ENCODE results near the gene MAZ.
"Not testable (repeated sequence)": the region's sequence is repeated elsewhere in the genome, so short reads cannot be mapped to it uniquely, and the experiment has no call there.

Gene MAZ

GRCh38 chr16:29825145-29826044 is 19.1 kb downstream of the MAZ start:
- DNase-seq (ENCODE audit: low read depth in 2 of 2): no peak

- no peak for DNase-seq (ENCODE audit: low read depth in 2 of 2)
Observed at GRCh38 chr16:29826342-29826695, 20.0 kb downstream of the MAZ start.

- DNase-seq (ENCODE audit: low read depth in 2 of 2): no peak
Observed at GRCh38 chr16:29830774-29831173, 24.4 kb downstream of the MAZ start.

- DNase-seq (ENCODE audit: low read depth in 2 of 2): no peak
Observed at GRCh38 chr16:29831490-29831889, 25.2 kb downstream of the MAZ start.

GRCh38 chr16:29833219-29833618 is 26.9 kb downstream of the MAZ start:
- not testable (repeated sequence) for DNase-seq (ENCODE audit: low read depth in 2 of 2)

- DNase-seq (ENCODE audit: low read depth in 2 of 2): no peak
Observed at GRCh38 chr16:29834079-29834478, 27.8 kb downstream of the MAZ start.

- no peak for DNase-seq (ENCODE audit: low read depth in 2 of 2)
Observed at GRCh38 chr16:29835926-29836325, 29.6 kb downstream of the MAZ start.

- DNase-seq (ENCODE audit: low read depth in 2 of 2): no peak
Observed at GRCh38 chr16:29836623-29837022, 30.3 kb downstream of the MAZ start.

GRCh38 chr16:29837841-29838240 is 31.5 kb downstream of the MAZ start:
- DNase-seq (ENCODE audit: low read depth in 2 of 2): no peak

GRCh38 chr16:29839822-29840221 is 33.5 kb downstream of the MAZ start:
- no peak for DNase-seq (ENCODE audit: low read depth in 2 of 2)

- no peak for DNase-seq (ENCODE audit: low read depth in 2 of 2)
Observed at GRCh38 chr16:29840240-29840639, 33.9 kb downstream of the MAZ start.

GRCh38 chr16:29841631-29842030 is 35.3 kb downstream of the MAZ start:
- DNase-seq (ENCODE audit: low read depth in 2 of 2): no peak

- DNase-seq (ENCODE audit: low read depth in 2 of 2): no peak
Observed at GRCh38 chr16:29842732-29843346, 36.5 kb downstream of the MAZ start.

GRCh38 chr16:29843931-29844330 is 37.6 kb downstream of the MAZ start:
- DNase-seq (ENCODE audit: low read depth in 2 of 2): no peak

GRCh38 chr16:29844575-29845331 is 38.4 kb downstream of the MAZ start:
- no peak for DNase-seq (ENCODE audit: low read depth in 2 of 2)

- no peak for DNase-seq (ENCODE audit: low read depth in 2 of 2)
Observed at GRCh38 chr16:29845656-29846055, 39.3 kb downstream of the MAZ start.

GRCh38 chr16:29848420-29849297 is 42.3 kb downstream of the MAZ start:
- DNase-seq (ENCODE audit: low read depth in 2 of 2): peak; percentile 55 to 66

GRCh38 chr16:29849505-29849904 is 43.2 kb downstream of the MAZ start:
- DNase-seq (ENCODE audit: low read depth in 2 of 2): no peak

- no peak for DNase-seq (ENCODE audit: low read depth in 2 of 2)
Observed at GRCh38 chr16:29850998-29851397, 44.7 kb downstream of the MAZ start.

- DNase-seq (ENCODE audit: low read depth in 2 of 2): no peak
Observed at GRCh38 chr16:29852654-29853053, 46.3 kb downstream of the MAZ start.

GRCh38 chr16:29854520-29855100 is 48.3 kb downstream of the MAZ start:
- no peak for DNase-seq (ENCODE audit: low read depth in 2 of 2)
